Naive B cell (primary cell): ENCODE measurements around the gene TRAPPC2. TPM values are rescaled to one million over a fixed set of nuclear protein-coding genes. Genes with fewer than 3 reads are reported as not detected.
A peak's percentile ranks its signal among the peaks of the same experiment; 100 is the strongest.

ENCODE experiments used
- ATAC-seq, 2 donors: fragments of 150-1000 bp; cut with Tn5 transposase; 2 replicates each; pipeline ENCODE4 v1.10.0; 2021; ENCODE audit warnings: low read depth in 2 of 2, mild to moderate bottlenecking in 2 of 2, moderate library complexity in 2 of 2
- DNase-seq: peaks from one replicate; pipeline ENCODE4 v3.0.0; 2022
- H3K27ac Mint-ChIP-seq, 6 donors: one replicate each; pipeline ENCODE4 v1.8.0; 2020 to 2022; ENCODE audit warnings: mild to moderate bottlenecking in 6 of 6, mixed read lengths in 6 of 6, moderate library complexity in 5 of 6, inconsistent platforms in 2 of 6
- H3K27me3 Mint-ChIP-seq, 3 donors: one replicate each; pipeline ENCODE4 v1.8.0; 2021 to 2022; ENCODE audit warnings: mixed read lengths in 3 of 3, mild to moderate bottlenecking in 1 of 3
- H3K36me3 Mint-ChIP-seq, 2 donors: one replicate each; pipeline ENCODE4 v1.8.0; 2020 to 2022; ENCODE audit warnings: mixed read lengths in 2 of 2, inconsistent platforms in 1 of 2, mild to moderate bottlenecking in 1 of 2
- H3K4me1 Mint-ChIP-seq, 3 donors: one replicate each; pipeline ENCODE4 v1.8.0; 2020 to 2022; ENCODE audit warnings: mixed read lengths in 3 of 3, inconsistent platforms in 1 of 3, mild to moderate bottlenecking in 1 of 3, moderate library complexity in 1 of 3
- H3K4me3 Mint-ChIP-seq, 8 donors: one replicate each; pipeline ENCODE4 v1.8.0; 2020 to 2022; ENCODE audit warnings: mild to moderate bottlenecking in 8 of 8, mixed read lengths in 8 of 8, moderate library complexity in 8 of 8, inconsistent platforms in 2 of 8
- H3K9me3 Mint-ChIP-seq, 7 donors: one replicate each; pipeline ENCODE4 v1.8.0; 2020 to 2022; ENCODE audit warnings: mixed read lengths in 7 of 7, mild to moderate bottlenecking in 5 of 7, inconsistent platforms in 2 of 7, moderate library complexity in 1 of 7
- polyA plus RNA-seq, 6 donors: library from polyadenylated mRNA; unstranded; fragments of 300-500 nt; fragmentation: Illumina TruSeq; gene quantifications; one replicate each; pipeline ENCODE4 v1.2.3, GENCODE V29; 2021; ENCODE audit warnings: low read depth in 6 of 6

TRAPPC2 gene
- polyA plus RNA-seq, 6 donors from 2014 or later, result 39.9 to 53.9 (median 46.4) TPM

DNA sequence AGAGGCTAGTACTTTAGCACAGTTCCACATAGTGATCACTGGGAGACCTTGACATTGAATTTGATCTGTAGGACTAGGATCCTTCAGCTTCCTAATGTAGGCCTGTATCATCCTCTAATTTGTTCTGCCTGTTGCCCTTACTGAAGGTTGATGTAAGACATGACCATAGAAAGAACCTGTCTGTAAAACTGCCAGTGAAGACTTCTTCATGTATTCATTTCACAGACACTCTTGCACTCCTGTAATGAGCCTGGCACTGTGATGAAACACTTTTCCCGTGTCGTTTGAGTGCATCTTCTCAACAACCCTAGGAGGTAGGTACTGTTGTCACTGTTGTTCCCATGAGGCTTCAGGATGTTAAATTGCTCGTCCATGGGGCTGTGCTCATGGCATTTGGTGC lies 30.8 kb downstream of the TRAPPC2 start:
- Mint-ChIP-seq H3K27me3 (peaks cover 0 to 9% (median 0%) of the 10 kb centered on the region in 3 donors), H3K36me3 (peaks cover 7 to 9% of the 10 kb centered on the region in 2 donors), H3K4me1 (peaks cover 28 to 34% (median 30%) of the 10 kb centered on the region in 3 donors), H3K4me3 (no peak overlapping the region), H3K9me3 (no peaks in the 10 kb centered on the region), H3K27ac (peak overlapping the region in 1 of 6 donors; percentile 15)
- no peak for ATAC-seq
- no peak for DNase-seq

DNA sequence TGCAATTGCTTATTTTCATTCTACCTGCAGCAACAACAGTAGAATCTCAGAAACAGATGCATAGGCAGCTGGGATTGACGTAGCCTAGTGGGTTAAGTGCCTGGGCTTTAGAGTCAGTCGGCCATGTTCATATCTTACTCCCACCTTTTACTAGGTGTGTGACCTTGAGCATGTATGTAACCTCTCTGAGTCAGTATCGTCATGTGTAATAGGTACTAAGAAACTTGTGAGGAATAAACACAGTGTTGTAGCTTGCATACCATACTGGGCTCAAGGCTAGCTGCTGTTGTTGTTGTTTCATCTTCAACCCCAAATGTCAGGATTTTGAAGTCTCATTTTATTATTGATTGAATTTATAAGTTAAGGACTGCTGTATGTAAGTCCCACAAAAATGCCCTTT lies 31.3 kb downstream of the TRAPPC2 start:
- Mint-ChIP-seq H3K27ac (peak overlapping the region in 1 of 6 donors; percentile 15), H3K9me3 (no peaks in the 10 kb centered on the region), H3K4me3 (no peak overlapping the region), H3K27me3 (peaks cover 0 to 9% (median 0%) of the 10 kb centered on the region in 3 donors), H3K36me3 (peaks cover 5 to 7% of the 10 kb centered on the region in 2 donors), H3K4me1 (peaks cover 28 to 39% (median 30%) of the 10 kb centered on the region in 3 donors)
- ATAC-seq (no peak), DNase-seq (no peak)

GRCh38 chrX:13702111-13702789 lies 32.2 kb downstream of the TRAPPC2 start:
- no peak for ATAC-seq
- Mint-ChIP-seq H3K36me3 (peaks cover 0 to 7% of the 10 kb centered on the region in 2 donors), H3K4me3 (peak overlapping the region in 1 of 8 donors; percentile 59), H3K27ac (peak overlapping the region in 4 of 6 donors; percentile 40 to 67 (median 48)), H3K4me1 (peaks cover 28 to 45% (median 31%) of the 10 kb centered on the region in 3 donors), H3K27me3 (peaks cover 0 to 9% (median 0%) of the 10 kb centered on the region in 3 donors), H3K9me3 (no peaks in the 10 kb centered on the region)
- no peak for DNase-seq

DNA sequence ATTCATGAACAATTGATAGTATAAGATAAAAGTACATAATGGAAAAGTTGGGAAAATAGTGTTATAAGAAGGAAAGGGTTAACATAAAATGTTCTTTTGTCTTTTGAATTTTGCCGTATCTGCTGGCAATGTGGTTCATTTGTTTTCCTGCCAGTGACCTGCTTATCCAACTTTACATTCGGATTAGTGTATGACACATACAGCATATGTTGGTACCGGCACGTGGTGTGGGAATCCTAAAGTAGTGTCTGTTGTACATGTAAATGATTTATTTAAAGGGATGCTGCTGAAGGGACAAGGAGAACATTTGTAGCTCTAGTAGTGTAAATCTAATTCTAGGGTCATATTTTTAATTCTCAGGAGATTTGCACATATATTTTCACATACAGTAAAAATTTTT lies 34.0 kb downstream of the TRAPPC2 start:
- DNase-seq (no peak), ATAC-seq (no peak)
- no peak overlapping the region for H3K4me3 Mint-ChIP-seq
- H3K27ac Mint-ChIP-seq, result no peak overlapping the region
- peaks cover 0 to 7% of the 10 kb centered on the region in 2 donors for H3K36me3 Mint-ChIP-seq
- H3K4me1 Mint-ChIP-seq, result peaks cover 39 to 59% (median 40%) of the 10 kb centered on the region in 3 donors
- peaks cover 0 to 9% (median 0%) of the 10 kb centered on the region in 3 donors for H3K27me3 Mint-ChIP-seq
- no peaks in the 10 kb centered on the region for H3K9me3 Mint-ChIP-seq

DNA sequence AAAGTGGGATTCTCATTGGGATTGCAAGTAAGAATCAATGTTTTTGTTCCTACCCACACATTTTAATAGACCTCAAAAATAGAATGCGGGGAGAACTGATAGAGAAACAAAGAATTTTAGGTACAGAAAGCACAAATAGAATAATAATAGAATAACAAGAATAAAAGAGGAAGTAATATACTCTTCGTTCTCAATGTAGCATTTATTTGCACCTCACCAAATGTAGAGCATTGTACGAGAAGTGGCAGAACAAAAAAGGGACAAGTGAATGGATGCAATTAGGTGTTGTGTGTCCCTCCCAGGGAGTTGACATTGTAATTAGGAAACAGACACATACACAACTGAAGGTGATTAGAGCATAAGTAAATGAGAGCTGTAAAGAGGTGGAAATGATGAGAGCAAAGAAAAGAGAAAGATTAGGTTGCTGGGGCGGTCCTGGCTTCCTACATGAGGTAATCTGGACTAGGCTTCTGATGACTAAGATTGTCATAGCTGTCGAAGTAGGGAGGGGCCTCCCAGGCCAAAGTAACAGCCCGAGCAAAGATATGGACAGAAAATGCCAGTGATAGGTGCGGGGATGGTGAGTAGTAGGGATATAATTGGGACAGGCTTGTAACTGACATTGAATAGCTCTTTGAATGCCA lies 35.1 kb downstream of the TRAPPC2 start:
- Mint-ChIP-seq H3K27ac (peak overlapping the region in 1 of 6 donors; percentile 54), H3K9me3 (no peaks in the 10 kb centered on the region), H3K36me3 (peaks cover 0 to 7% of the 10 kb centered on the region in 2 donors), H3K27me3 (peaks cover 0 to 9% (median 0%) of the 10 kb centered on the region in 3 donors), H3K4me3 (peak overlapping the region in 6 of 8 donors; percentile 27 to 69 (median 52)), H3K4me1 (peaks cover 46 to 67% (median 46%) of the 10 kb centered on the region in 3 donors)
- ATAC-seq, result no peak
- no peak for DNase-seq

DNA sequence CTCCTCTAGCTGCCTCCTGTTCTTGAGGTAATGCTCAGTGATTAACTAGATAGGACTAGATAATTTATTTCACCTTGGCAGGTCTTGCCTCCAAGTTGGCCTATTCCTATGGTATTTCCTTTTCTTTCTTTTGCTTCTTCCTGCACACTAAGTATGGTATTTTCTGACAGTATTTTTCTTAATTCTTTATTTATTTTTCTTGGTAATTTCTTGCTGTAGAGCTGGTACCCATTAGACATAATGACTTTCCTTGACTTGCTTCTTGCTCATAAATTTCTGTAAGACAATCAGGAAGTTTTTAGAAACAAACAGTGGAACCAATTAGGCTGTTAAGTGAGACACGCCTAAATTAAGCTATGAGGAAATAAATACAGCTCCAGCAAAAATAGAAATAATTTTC lies 36.0 kb downstream of the TRAPPC2 start:
- H3K4me3 Mint-ChIP-seq, result peak overlapping the region in 5 of 8 donors; percentile 15 to 69 (median 36)
- H3K4me1 Mint-ChIP-seq, result peaks cover 49 to 72% (median 50%) of the 10 kb centered on the region in 3 donors
- H3K9me3 Mint-ChIP-seq, result no peaks in the 10 kb centered on the region
- peaks cover 0 to 9% (median 0%) of the 10 kb centered on the region in 3 donors for H3K27me3 Mint-ChIP-seq
- H3K36me3 Mint-ChIP-seq, result peaks cover 0 to 7% of the 10 kb centered on the region in 2 donors
- H3K27ac Mint-ChIP-seq, result peak overlapping the region in 1 of 6 donors; percentile 41
- ATAC-seq, result peak in 1 of 2 donors; percentile 5
- no peak for DNase-seq

- peak overlapping the region in 4 of 6 donors; percentile 25 to 71 (median 68) for H3K27ac Mint-ChIP-seq
- ATAC-seq (peak; percentile 54 to 67), DNase-seq (peak; percentile 35)
- H3K4me3 Mint-ChIP-seq, result peak overlapping the region; percentile 15 to 74 (median 34)
- peaks cover 54 to 77% (median 55%) of the 10 kb centered on the region in 3 donors for H3K4me1 Mint-ChIP-seq
- H3K9me3 Mint-ChIP-seq, result no peaks in the 10 kb centered on the region
- H3K27me3 Mint-ChIP-seq, result peaks cover 0 to 9% (median 0%) of the 10 kb centered on the region in 3 donors
- peaks cover 0 to 7% of the 10 kb centered on the region in 2 donors for H3K36me3 Mint-ChIP-seq
Observed at GRCh38 chrX:13697976-13698375, 36.4 kb downstream of the TRAPPC2 start.

DNA sequence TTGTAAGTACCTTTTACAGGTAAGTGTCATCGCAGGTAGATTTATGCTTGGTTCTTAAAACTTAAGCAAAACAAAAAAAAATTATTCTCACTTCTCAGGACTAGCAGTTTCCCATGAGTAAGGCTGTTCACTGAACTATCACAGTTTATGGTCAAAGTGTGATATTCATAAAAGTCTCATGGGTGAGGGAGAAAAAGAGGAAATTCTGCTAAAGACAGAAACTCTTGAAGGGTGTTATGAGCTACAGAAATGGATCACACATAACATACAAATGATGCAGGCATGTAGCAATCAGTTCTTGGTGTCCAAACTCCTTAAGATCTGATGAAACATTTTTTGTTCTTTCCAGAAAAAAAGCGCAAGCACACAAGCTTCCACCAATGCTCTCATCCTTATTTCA lies 37.0 kb downstream of the TRAPPC2 start:
- ATAC-seq (peak; percentile 77 to 78), DNase-seq (peak; percentile 44)
- Mint-ChIP-seq H3K4me1 (peaks cover 56 to 82% (median 60%) of the 10 kb centered on the region in 3 donors), H3K4me3 (peak overlapping the region; percentile 15 to 69 (median 35)), H3K9me3 (no peaks in the 10 kb centered on the region), H3K27ac (peak overlapping the region in 5 of 6 donors; percentile 25 to 71 (median 65)), H3K36me3 (peaks cover 0 to 6% of the 10 kb centered on the region in 2 donors), H3K27me3 (peaks cover 0 to 7% (median 0%) of the 10 kb centered on the region in 3 donors)

DNA sequence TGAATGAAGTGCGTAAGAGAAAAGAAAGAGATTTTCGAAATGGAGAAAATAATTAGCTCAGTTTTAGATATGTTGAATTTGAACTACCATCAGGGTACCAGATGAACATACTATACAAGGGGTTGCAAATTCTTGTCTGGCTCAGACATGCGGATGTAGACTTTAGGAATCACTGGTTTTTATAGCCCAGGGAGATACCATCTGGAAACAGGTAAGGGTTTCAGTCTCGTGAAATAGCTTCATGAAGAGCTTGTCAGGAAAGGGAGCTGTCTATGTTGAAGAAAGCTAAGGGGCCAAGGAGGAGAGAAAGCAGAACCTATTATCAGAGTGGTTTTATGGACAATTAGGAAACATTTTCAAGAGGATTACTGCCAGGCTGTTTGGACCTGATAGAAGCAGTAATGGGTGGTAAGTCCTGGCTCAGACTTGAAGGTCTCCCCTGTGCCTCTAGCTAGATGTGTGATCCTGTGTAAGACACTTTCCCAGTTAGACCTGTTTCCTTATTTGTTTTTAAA lies 38.8 kb downstream of the TRAPPC2 start:
- DNase-seq, result no peak
- H3K36me3 Mint-ChIP-seq, result no peaks in the 10 kb centered on the region
- no peaks in the 10 kb centered on the region for H3K9me3 Mint-ChIP-seq
- peak overlapping the region in 2 of 8 donors; percentile 14 to 44 for H3K4me3 Mint-ChIP-seq
- H3K4me1 Mint-ChIP-seq, result peaks cover 51 to 87% (median 52%) of the 10 kb centered on the region in 3 donors
- ATAC-seq, result no peak
- peaks cover 0 to 2% (median 0%) of the 10 kb centered on the region in 3 donors for H3K27me3 Mint-ChIP-seq
- H3K27ac Mint-ChIP-seq, result peak overlapping the region in 3 of 6 donors; percentile 3 to 29 (median 13)

- DNase-seq, result no peak
- Mint-ChIP-seq H3K27ac (peak overlapping the region in 1 of 6 donors; percentile 4), H3K4me1 (peaks cover 57 to 90% (median 57%) of the 10 kb centered on the region in 3 donors), H3K27me3 (peaks cover 0 to 7% (median 0%) of the 10 kb centered on the region in 3 donors), H3K4me3 (peak overlapping the region in 3 of 8 donors; percentile 16 to 44 (median 41)), H3K36me3 (no peaks in the 10 kb centered on the region), H3K9me3 (no peaks in the 10 kb centered on the region)
- ATAC-seq, result no peak
Observed at GRCh38 chrX:13694983-13695382, 39.4 kb downstream of the TRAPPC2 start.

- no peak for DNase-seq
- Mint-ChIP-seq H3K27ac (no peak overlapping the region), H3K4me3 (no peak overlapping the region), H3K36me3 (no peaks in the 10 kb centered on the region), H3K4me1 (peaks cover 55 to 92% (median 55%) of the 10 kb centered on the region in 3 donors), H3K9me3 (no peaks in the 10 kb centered on the region), H3K27me3 (peaks cover 0 to 7% (median 0%) of the 10 kb centered on the region in 3 donors)
- ATAC-seq, result no peak
Observed at GRCh38 chrX:13694359-13694758, 40.1 kb downstream of the TRAPPC2 start.

DNA sequence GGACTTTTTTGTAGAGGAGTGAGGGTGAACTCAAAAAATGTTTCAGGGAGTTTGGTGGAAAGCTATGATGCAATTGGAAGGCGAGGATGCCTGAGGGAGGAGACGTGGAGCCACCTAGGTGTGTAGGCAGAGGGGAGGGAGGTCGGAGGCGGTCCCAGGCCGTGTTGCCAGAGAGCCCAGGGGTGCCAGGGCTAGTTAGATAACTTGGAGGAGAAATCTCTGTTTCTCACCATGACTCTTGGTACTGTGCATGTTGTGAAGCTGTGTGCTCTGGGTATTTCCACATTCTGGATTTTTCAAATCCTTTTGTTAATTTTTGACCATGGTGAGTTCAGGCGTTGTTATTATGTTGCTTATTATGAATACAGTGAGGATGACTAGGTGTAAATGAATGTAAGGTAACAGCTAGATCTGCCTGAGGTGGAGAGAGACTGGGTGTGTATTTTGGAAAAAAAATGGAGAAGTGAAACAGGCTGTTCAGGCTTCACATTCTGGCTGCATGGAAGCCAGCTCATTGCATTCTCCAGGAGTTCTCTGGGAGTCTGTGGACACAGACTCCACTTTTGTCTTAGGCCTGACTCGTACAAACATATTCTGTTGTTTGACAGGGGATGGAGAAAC lies 41.0 kb downstream of the TRAPPC2 start:
- no peak for DNase-seq

DNA sequence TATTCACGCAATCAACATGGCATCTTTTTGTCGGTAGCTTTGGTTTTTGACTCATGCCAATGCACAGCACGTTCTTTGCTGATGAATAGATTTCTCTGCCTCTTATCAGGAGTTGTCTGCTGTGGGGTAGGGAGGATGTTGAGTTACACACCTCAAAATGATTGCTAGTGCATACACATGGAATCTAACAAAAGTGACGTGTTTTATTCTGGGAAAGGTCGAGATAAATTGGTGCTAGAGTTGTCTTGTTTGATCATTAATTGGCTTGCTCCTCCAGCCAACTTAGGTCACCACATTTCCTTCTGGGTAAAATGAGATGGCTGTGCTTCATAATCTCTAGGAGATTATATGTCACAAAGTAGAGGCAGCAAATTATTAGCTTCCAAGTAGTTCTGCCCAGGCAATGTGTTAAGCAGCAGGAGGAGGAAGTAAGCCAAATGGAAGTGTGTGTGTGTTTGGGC lies 41.6 kb downstream of the TRAPPC2 start:
- no peaks in the 10 kb centered on the region for H3K9me3 Mint-ChIP-seq
- H3K36me3 Mint-ChIP-seq, result no peaks in the 10 kb centered on the region
- peaks cover 0 to 7% (median 0%) of the 10 kb centered on the region in 3 donors for H3K27me3 Mint-ChIP-seq
- peak overlapping the region in 5 of 6 donors; percentile 11 to 87 (median 58) for H3K27ac Mint-ChIP-seq
- peaks cover 49 to 83% (median 57%) of the 10 kb centered on the region in 3 donors for H3K4me1 Mint-ChIP-seq
- H3K4me3 Mint-ChIP-seq, result peak overlapping the region in 5 of 8 donors; percentile 10 to 65 (median 53)
- ATAC-seq (no peak), DNase-seq (no peak)

More for the DNA sequence above, 41.0 kb downstream of the TRAPPC2 start:
- ATAC-seq, result no peak
- Mint-ChIP-seq H3K27ac (peak overlapping the region; percentile 54 to 91 (median 66)), H3K4me3 (peak overlapping the region; percentile 3 to 72 (median 40)), H3K36me3 (no peaks in the 10 kb centered on the region), H3K9me3 (no peaks in the 10 kb centered on the region), H3K4me1 (peaks cover 49 to 84% (median 54%) of the 10 kb centered on the region in 3 donors), H3K27me3 (peaks cover 0 to 7% (median 0%) of the 10 kb centered on the region in 3 donors)
